Testis (tissue), 3 donors: ENCODE data around the gene CSRNP3. TPM values are rescaled to one million over a fixed set of nuclear protein-coding genes. Genes with fewer than 3 reads are reported as not detected.

Experiments used
- DNase-seq: peaks from one replicate; pipeline ENCODE4 v3.0.0-alpha.2; 2019
- H3K27ac ChIP-seq, 2 donors: fragments of 200-600 bp; sonication (generic); one replicate each; pipeline ENCODE4 v1.5.1; 2019
- H3K27me3 ChIP-seq: fragments of 200-600 bp; sonication (generic); one replicate; pipeline ENCODE4 v1.5.1; 2019
- H3K36me3 ChIP-seq: fragments of 200-600 bp; sonication (generic); one replicate; pipeline ENCODE4 v1.5.1; 2017; ENCODE audit warnings: low read depth; ENCODE audit errors: missing control alignments
- H3K4me1 ChIP-seq: fragments of 200-600 bp; sonication (generic); one replicate; pipeline ENCODE4 v1.5.1; 2019
- H3K4me3 ChIP-seq, 2 donors: fragments of 200-600 bp; sonication (generic); one replicate each; pipeline ENCODE4 v1.5.1; 2017 to 2019
- H3K9me3 ChIP-seq: fragments of 200-600 bp; sonication (generic); one replicate; pipeline ENCODE4 v1.5.1; 2017
- POLR2A ChIP-seq: fragments of 450-650 bp; IDR thresholded peaks from one replicate; pipeline ENCODE4 v1.6.1; 2017; ENCODE audit warnings: antibody characterized with exemption, mild to moderate bottlenecking, moderate library complexity
- WGBS, 2 donors: methylation state at CpG; one replicate each; pipeline ENCODE4 v1.1.5; 2018; 5-methylcytosine and 5-hydroxymethylcytosine counted together
- intact Hi-C: fragments of 100-400 bp; cut with DNase I; formaldehyde crosslinking; loops from one replicate; pipeline ENCODE4 v1.15.1; 2023; ENCODE audit warnings: low total_unique reads
- polyA plus RNA-seq: library from polyadenylated mRNA; stranded (reverse); fragments of 350-450 nt; fragmentation: Illumina TruSeq; extraction: RNeasy Lipid Tissue Mini Kit (QIAGEN cat#74804); gene quantifications from one replicate; pipeline ENCODE4 v1.2.3, GENCODE V29; 2014; ENCODE audit warnings: low read depth, low replicate concordance; ENCODE audit not compliant: insufficient read depth
- total RNA-seq, 2 donors: library from RNA; depleted of rRNA; stranded (reverse); fragments of >200 nt; gene quantifications; one replicate each; pipeline ENCODE4 v1.2.3, GENCODE V29; 2016
- TF ChIP-seq, protein P1 (sequence below), 3 experiments: fragments of 450-650 bp in 2 of 3; fragments of 200-600 bp in 1 of 3; sonication (generic) in 1 of 3; IDR thresholded peaks; one replicate each; pipeline ENCODE4 v1.5.1; 2016 to 2019; ENCODE audit warnings: antibody characterized with exemption in 3 of 3, mild to moderate bottlenecking in 2 of 3, moderate library complexity in 1 of 3

Gene CSRNP3
- total and polyA plus RNA-seq, 3 donors from 2014 or later: 3.0 to 6.1 (median 5.3) TPM

DNA sequence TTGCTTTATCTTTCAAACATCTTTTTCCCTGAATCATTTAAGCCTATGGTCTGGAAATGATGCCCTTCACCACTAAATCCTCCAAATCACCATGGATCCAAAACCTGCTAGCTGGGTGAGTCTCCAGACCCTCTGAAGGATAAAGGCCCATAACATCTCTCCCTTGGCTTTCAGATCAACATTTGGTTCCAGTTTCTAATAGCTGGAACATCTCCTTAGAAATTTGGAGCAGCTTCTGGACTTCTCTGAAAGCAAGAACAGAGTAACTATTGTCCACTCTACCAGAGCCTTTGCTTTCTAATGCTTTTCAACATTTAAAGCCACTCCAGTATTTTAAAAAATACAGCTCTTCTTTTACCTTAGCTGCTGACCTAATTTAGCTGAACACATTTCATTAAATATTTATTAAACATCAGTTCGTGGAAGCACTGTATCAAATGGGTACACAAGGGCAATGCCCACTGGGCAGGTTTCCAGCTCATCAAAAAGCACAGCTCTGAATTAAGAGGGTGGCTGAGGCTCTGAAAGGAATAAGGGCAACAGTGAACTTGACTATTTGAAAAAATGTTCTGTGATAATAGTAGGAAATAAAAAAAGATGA is 249.2 kb downstream of the CSRNP3 start:
- Histone ChIP-seq H3K4me3 (no peak overlapping the region), H3K36me3 (no peaks in the 10 kb centered on the region), H3K27ac (no peak overlapping the region), H3K9me3 (no peaks in the 10 kb centered on the region), H3K27me3 (no peaks in the 10 kb centered on the region), H3K4me1 (no peaks in the 10 kb centered on the region)
- WGBS, 2 donors: 51 to 74% methylated on average over 1 of the region's 1 CpG
- intact Hi-C loops: no loop called here
- DNase-seq: no peak
- TF ChIP-seq, protein P1, sequence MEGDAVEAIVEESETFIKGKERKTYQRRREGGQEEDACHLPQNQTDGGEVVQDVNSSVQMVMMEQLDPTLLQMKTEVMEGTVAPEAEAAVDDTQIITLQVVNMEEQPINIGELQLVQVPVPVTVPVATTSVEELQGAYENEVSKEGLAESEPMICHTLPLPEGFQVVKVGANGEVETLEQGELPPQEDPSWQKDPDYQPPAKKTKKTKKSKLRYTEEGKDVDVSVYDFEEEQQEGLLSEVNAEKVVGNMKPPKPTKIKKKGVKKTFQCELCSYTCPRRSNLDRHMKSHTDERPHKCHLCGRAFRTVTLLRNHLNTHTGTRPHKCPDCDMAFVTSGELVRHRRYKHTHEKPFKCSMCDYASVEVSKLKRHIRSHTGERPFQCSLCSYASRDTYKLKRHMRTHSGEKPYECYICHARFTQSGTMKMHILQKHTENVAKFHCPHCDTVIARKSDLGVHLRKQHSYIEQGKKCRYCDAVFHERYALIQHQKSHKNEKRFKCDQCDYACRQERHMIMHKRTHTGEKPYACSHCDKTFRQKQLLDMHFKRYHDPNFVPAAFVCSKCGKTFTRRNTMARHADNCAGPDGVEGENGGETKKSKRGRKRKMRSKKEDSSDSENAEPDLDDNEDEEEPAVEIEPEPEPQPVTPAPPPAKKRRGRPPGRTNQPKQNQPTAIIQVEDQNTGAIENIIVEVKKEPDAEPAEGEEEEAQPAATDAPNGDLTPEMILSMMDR (IDR thresholded peaks at IDR 0.05): no peak
- no peak for TF ChIP-seq POLR2A

DNA sequence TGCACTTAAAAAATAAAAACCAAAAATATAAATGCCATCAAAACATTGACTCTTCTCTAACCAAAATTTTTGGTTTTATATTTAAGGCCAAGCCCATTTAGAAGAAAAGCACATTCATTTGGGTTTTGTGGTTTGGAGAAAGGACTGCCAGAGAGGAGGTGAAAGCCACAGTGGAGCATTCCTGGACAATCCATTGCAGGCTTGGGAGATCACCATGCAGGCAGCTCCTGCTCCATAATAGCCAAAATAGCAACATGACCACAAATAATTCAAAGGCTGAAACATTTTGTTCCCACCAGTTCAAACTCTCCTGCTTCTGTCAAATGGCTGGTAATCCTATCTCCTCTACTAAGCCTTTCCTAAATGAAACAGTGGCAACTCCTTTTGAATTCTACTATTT is 251.0 kb downstream of the CSRNP3 start:
- H3K9me3 ChIP-seq: no peaks in the 10 kb centered on the region
- no peak overlapping the region for H3K27ac ChIP-seq
- no peak for DNase-seq
- H3K4me1 ChIP-seq: no peaks in the 10 kb centered on the region
- no peak overlapping the region for H3K4me3 ChIP-seq
- intact Hi-C loops: no loop called here
- no peaks in the 10 kb centered on the region for H3K36me3 ChIP-seq
- H3K27me3 ChIP-seq: no peaks in the 10 kb centered on the region
- TF ChIP-seq POLR2A: no peak
- TF ChIP-seq, protein P1 (IDR thresholded peaks at IDR 0.05): no peak

DNA sequence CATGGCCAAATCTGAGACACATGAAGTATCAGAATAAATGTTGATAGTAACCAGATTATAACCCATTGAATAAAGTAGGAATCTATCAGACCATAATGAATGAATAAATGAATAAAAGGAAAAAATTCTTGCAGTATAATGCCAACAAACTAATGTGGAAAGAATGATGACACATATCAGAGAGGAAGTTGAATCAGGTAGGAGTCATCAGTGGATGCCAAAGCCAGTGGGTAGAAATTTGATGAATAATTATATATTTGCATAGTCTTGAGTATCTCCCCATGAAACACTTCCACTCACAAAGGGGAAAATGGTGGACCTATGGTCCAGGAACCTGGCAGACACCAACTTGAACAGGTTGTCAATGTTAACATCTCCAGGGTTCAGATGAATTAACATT is 255.9 kb downstream of the CSRNP3 start:
- Histone ChIP-seq H3K4me1 (no peaks in the 10 kb centered on the region), H3K27me3 (no peaks in the 10 kb centered on the region), H3K4me3 (no peak overlapping the region), H3K27ac (no peak overlapping the region), H3K36me3 (no peaks in the 10 kb centered on the region), H3K9me3 (no peaks in the 10 kb centered on the region)
- intact Hi-C loops: no loop called here
- DNase-seq: no peak
- TF ChIP-seq, protein P1 (IDR thresholded peaks at IDR 0.05): no peak
- no peak for TF ChIP-seq POLR2A

Other genes starting within 250 kb of the CSRNP3 start
- gene SCN2A, start 230.3 kb upstream of the CSRNP3 start, total RNA-seq: 1 to 10 TPM; 1.5 to 1.7 TPM
- gene SCN2A, start 230.3 kb upstream of the CSRNP3 start, polyA plus RNA-seq: 0.57 TPM